Fibroblast of skin of back (primary cell): ENCODE data around the gene AWAT1.
"Not testable (repeated sequence)": the region's sequence is repeated elsewhere in the genome, so short reads cannot be mapped to it uniquely, and the experiment has no call there.

Experiments
- DNase-seq: peaks from one replicate; pipeline ENCODE4 v3.0.0-alpha.2; 2013

Gene AWAT1

DNA sequence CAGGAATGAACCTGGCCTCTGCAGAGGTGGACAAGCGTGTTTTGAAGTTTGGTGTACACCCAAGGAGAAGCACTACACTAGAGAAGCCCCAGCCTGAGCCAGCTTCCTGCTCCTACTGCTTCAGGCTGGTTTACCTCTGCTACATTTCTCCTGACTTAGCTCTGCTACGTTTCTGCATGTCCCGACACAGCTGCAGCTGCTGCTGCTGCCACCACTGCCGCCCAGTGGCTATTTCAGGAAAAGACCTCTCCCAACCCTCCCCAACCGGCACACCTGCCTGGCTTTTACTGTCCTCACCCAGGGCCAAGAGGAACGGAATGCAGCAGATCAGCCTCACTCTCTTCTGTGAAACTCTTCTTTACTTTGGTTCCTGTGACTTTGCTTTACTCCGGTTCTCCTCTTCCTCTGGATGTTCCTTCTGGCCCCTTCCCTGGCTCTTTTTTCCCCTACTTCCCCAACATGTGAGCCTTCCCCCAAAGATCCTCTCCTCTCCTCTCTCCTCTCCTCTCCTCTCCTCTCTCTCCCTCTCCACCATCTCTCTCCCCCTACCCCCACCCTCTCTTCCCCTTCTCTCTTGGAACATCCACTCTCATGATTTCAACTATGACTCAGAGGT, 28.6 kb downstream of the AWAT1 start:
- DNase-seq = peak; percentile 15

DNA sequence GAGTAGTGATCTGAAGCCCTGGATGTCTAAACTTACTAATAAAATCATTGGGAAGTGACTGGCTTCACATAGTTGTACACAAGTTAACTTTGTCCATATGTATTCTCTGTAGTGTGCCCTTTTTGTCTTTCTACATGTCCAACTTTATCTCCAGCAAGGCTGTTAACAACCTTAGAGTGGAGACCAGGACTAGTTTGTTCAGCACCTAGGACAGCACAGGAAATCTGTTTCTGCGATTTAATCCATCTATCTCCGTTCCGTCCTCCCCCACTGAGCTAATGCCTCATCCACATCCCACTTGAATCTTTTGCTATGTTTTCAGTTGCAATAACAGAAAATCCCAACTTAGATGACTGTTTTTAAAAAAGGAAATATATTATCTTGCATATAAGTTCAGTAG, 30.3 kb downstream of the AWAT1 start:
- no peak for DNase-seq

GRCh38 chrX:70268034-70268433, 33.6 kb downstream of the AWAT1 start, which contains the start of gene ARR3:
ARR3 (plus strand) TSS chrX:70268334; CDS start chrX:70269386, 1,052 bp downstream.
- DNase-seq = no peak

DNA sequence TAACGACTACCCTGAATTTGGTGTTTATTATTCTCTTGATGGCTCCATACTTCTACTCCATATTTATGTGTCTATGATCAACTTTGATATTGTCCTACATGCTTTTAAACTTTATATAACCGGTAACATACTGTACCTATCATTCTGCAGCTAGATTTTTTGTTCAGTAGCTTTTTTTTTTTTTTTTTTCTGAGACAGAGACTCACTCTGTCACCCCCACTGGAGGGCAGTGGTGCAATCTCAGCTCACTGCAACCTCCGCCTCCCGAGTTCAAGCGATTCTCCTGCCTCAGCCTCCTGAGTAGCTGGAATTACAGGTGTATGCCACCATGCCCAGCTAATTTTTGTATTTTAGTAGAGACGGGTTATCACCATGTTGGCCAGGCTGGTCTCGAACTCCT, 39.6 kb downstream of the AWAT1 start:
- not testable (repeated sequence) for DNase-seq

DNA sequence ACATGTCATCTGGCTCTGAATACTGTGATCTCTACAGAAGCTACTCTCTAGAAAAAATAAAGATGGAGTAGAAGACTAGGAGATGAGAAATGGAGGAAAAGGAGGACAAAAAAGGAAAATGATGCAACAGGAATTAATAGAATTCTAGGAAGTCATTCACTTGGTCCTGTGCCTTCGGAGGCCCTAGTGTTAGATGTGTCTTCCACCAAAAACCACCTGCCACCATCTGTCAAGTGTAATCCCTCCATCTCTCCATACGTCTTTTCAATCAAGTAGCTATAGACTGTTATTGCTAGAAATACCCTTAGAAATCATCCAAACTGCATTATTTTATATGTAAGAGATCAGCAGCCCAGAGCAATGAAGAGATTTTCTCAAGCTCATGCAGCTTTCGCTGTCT, 44.6 kb downstream of the AWAT1 start:
- DNase-seq = no peak

DNA sequence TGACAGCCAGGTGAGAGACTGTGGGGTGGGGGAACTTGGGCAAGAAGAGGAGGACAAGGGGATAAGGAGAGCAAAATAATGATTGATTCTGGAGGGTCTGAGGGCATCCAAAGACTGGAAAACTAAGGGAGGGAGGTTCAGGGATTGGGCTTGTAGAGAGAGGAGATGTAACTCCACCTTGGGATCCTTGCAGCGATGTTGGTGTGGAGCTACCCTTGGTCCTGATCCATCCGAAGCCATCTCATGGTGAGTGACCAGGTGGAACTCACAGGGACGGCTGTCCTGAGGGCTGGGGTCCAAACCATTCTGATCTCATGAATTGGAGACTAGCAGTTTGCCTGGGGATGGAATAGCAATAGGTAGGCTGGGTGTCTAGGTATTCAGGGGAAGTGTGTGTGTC, 46.1 kb downstream of the AWAT1 start:
- no peak for DNase-seq

- no peak for DNase-seq
These were observed 47.5 kb downstream of the AWAT1 start, which contains the start of gene RAB41 for GRCh38 chrX:70281951-70282350. RAB41 (plus strand) TSS chrX:70282172; CDS start chrX:70282218, 46 bp downstream.

GRCh38 chrX:70289168-70289792, 54.8 kb downstream of the AWAT1 start:
- DNase-seq = peak; percentile 1
